Measurements from ENCODE around the gene GNG8. TPM values are rescaled to one million over a fixed set of nuclear protein-coding genes. Genes with fewer than 3 reads are reported as not detected.

The GNG8 gene
- total RNA-seq, 2 experiments from 2014 or later: not detected

- Mint-ChIP-seq H3K36me3 (ENCODE audit: low read depth) (peaks cover 53% of the 10 kb centered on the region), H3K9me3 (peaks cover 3% of the 10 kb centered on the region), H3K27ac (peak overlapping the region; percentile 100), H3K27me3 (no peaks in the 10 kb centered on the region), H3K4me1 (ENCODE audit: low read depth) (peaks cover 63% of the 10 kb centered on the region), H3K4me3 (peak overlapping the region; percentile 95)
- intact Hi-C loops (cut with DNase I, micrococcal nuclease): loop anchor here in 1 of 2 experiments (5.0 to 10.0 kb wide), 4 partner anchors 144 to 672 kb away; partner anchors contain the start of genes AP2S1, FKRP, INAFM1 and STRN4
- peaks cover 53% of the 10 kb centered on the region for H3K4me1 ChIP-seq (ENCODE audit: insufficient read depth, low read length)
- CTCF ChIA-PET: interaction anchor here (1.5 to 4.4 kb wide), 2 partner anchors 11 to 59 kb away, joined by 10 to 33 read pairs; partner anchors contain the start of gene DACT3
- no peaks in the 10 kb centered on the region for H3K9me3 ChIP-seq (ENCODE audit: control insufficient read depth in 1 of 2, insufficient read depth in 1 of 2, low read length in 2 of 2)
- peak overlapping the region; percentile 100 for H3K4me3 ChIP-seq (ENCODE audit: low read length)
- H3K36me3 ChIP-seq (ENCODE audit: insufficient read depth, low read length): peaks cover 34% of the 10 kb centered on the region
- DNase-seq: no peak
- TF ChIP-seq CTCF (IDR thresholded peaks at IDR 0.05): no peak
- peak overlapping the region; percentile 48 to 58 for H3K27ac ChIP-seq (ENCODE audit: low read depth in 1 of 2, low read length in 2 of 2)
- no peak for ATAC-seq (ENCODE audit: poor library complexity)
- H3K27me3 ChIP-seq (ENCODE audit: control insufficient read depth in 1 of 2, insufficient read depth in 2 of 2, low read length in 2 of 2): no peaks in the 10 kb centered on the region
- POLR2A ChIA-PET: interaction anchor here (0.6 to 5.0 kb wide), 4 partner anchors 9 to 59 kb away, joined by 3 to 215 read pairs (median 24); partner anchors contain the start of gene DACT3
Measured at GRCh38 chr19:46603195-46603637, 32.8 kb downstream of the GNG8 start.

- peaks cover 59% of the 10 kb centered on the region for H3K4me1 Mint-ChIP-seq (ENCODE audit: low read depth)
- ATAC-seq (ENCODE audit: poor library complexity) (peak; percentile 7), DNase-seq (peak in 5 of 14 experiments; percentile 31 to 52 (median 40))
- Histone ChIP-seq H3K36me3 (ENCODE audit: insufficient read depth, low read length) (peaks cover 28% of the 10 kb centered on the region), H3K4me3 (ENCODE audit: low read length) (peak overlapping the region; percentile 100), H3K4me1 (ENCODE audit: insufficient read depth, low read length) (peaks cover 53% of the 10 kb centered on the region), H3K27me3 (ENCODE audit: control insufficient read depth in 1 of 2, insufficient read depth in 2 of 2, low read length in 2 of 2) (no peaks in the 10 kb centered on the region), H3K27ac (ENCODE audit: low read depth in 1 of 2, low read length in 2 of 2) (peak overlapping the region; percentile 48 to 58), H3K9me3 (ENCODE audit: control insufficient read depth in 1 of 2, insufficient read depth in 1 of 2, low read length in 2 of 2) (no peaks in the 10 kb centered on the region)
- POLR2A ChIA-PET: interaction anchor here (0.5 to 5.0 kb wide), 10 partner anchors 9 to 82 kb away, joined by 3 to 215 read pairs (median 8); partner anchors contain the start of gene DACT3
- intact Hi-C loops (cut with DNase I, micrococcal nuclease): loop anchor here in 1 of 2 experiments (5.0 to 10.0 kb wide), 4 partner anchors 145 to 672 kb away; partner anchors contain the start of genes AP2S1, FKRP, INAFM1 and STRN4
- CTCF ChIA-PET: interaction anchor here (0.6 to 4.4 kb wide), 4 partner anchors 11 to 59 kb away, joined by 4 to 33 read pairs (median 10); partner anchors contain the start of gene DACT3
- peak overlapping the region; percentile 95 for H3K4me3 Mint-ChIP-seq
- no peak for TF ChIP-seq CTCF (IDR thresholded peaks at IDR 0.05)
- H3K36me3 Mint-ChIP-seq (ENCODE audit: low read depth): peaks cover 46% of the 10 kb centered on the region
- peak overlapping the region; percentile 100 for H3K27ac Mint-ChIP-seq
- H3K27me3 Mint-ChIP-seq: no peaks in the 10 kb centered on the region
- H3K9me3 Mint-ChIP-seq: peaks cover 5% of the 10 kb centered on the region
Measured at GRCh38 chr19:46602392-46603194, 33.4 kb downstream of the GNG8 start.
